RPMI7951 (cell line): ENCODE measurements around the gene SSBP2. TPM values are rescaled to one million over a fixed set of nuclear protein-coding genes. Genes with fewer than 3 reads are reported as not detected.
A peak's percentile ranks its signal among the peaks of the same experiment; 100 is the strongest.
"Not testable (repeated sequence)": the region's sequence is repeated elsewhere in the genome, so short reads cannot be mapped to it uniquely, and the experiment has no call there.

Experiments used
- DNase-seq: peaks from one replicate; pipeline ENCODE4 v3.0.0-alpha.2; 2012; ENCODE audit warnings: low read depth
- total RNA-seq: library from RNA; depleted of rRNA; stranded (reverse); fragments of >200 nt; shearing (Covaris generic); gene quantifications from 2 replicates; pipeline ENCODE4 v1.2.3, GENCODE V29; 2014

SSBP2 gene
- total RNA-seq, 1 experiment from 2014 or later, result 27.6 TPM

DNA sequence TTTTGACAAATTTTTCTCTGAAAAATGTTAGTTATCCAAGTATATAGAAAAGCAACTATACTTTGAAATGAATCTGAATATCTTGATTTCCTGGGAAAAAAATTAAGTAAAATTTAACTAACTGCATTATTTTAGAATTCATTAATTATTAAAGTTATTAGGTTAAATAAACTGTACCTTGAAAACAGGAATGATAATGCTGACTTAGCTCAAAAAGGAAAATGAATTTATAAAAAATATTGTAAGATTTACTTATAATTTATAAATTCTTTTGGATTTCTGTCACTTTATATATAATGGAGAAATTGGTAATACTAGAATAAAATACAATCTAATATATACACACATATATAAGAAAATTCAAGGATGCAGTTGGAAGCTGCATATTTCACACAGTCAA lies 320.9 kb downstream of the SSBP2 start:
- DNase-seq, result no peak

DNA sequence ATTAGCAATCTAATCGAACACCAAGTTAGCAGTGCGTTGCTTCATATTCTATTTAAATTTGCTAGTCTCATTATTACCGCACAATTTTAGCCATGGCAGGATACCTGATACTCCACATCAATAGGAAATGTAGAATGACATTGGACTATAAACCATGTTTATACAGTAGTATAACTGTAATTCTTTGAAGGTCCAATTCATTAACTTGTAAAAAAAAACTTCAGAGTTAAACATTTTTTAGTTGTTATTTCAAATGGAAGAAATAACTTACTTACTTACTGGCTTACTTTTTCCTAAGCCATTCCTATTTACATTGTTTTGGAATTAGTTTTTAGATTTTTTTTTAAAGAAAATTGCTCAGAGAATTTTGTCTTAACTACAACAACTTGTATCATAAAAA lies 321.5 kb downstream of the SSBP2 start:
- DNase-seq, result no peak

DNA sequence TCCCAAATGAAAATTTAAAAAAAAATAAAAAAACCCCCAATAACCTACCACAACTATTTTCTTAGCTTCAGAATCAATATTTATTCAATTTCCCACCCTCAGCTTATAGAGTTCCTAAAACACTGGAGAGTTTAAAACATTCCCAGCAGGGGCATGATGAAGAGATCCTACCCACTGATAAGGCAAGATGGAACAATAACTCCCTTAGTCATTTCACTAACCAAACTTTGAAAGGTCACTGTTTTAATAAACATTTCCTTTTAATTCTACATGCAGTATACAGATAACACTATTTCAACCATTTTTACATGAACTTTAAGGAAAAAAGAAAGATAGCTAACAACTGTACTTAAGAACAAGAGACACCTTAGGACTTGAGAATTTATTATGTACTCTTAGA lies 322.0 kb downstream of the SSBP2 start:
- peak; percentile 30 for DNase-seq

DNA sequence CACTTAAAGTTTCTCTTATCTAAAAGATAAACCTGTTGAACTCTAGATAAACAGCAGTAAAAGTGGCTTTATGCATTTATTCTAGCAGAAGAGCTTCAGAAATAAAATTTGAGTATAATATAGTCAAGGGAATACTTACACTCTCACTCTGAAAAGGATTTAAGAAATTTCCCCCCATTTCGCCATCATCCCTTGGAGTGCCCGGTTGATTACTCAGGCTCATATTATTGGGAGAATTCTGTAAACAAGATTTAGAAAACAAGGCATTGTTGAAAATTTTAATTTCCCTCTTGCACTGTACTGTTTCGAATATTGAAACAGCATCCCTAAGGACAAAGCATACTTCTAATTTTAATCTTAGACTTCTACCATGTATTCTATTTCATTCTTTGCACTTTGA lies 322.5 kb downstream of the SSBP2 start:
- DNase-seq, result no peak

DNA sequence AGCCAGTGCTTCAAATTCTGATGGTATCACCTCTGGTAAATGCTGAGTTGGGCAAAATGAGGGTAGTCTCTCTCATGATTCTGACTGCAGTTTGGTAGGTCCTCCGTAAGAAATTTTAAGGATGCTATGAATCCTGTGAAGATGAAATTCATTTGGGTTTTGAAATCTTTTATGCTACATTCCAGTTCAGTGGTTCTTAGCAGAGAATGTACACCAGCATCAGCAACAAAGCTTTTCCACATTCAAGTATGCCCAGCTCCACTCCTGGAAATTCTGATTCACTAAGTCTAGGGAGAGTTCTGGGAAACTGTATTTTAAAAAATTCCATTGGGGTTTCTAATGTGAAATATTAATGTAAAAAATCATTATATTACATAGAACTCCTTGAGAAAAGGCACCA lies 323.3 kb downstream of the SSBP2 start:
- DNase-seq, result no peak

DNA sequence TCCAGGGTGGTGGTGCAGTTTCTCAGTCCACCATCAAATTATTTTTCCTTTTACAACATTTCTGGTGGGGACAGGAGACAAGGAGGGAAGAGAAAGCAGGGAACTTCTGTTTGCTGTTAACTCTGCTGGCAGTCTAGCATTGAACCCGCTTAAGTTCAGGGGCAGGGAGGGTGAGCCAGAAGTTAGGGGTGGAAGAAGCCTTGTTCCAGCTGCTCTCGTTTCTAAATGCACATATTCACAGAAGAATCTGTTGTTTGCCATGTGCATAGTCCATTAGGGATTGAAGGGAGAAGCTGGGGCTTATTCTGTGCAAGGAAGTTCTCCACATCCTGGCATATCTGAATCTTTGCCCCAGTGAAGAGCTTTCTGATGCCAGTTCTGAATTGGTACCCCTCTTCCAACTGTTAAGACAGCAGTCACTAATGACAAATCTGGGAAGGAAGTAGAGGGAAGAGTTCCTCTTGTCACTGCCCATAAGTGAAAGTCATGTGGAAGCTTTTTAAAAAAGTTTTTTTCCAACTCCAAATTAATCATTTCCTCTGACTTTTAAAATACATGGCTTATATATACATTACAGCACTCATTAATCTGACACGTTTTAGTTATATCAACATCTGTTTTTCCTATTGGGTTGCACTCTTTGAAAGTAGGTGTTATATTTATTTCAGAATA lies 324.4 kb downstream of the SSBP2 start:
- DNase-seq, result no peak

DNA sequence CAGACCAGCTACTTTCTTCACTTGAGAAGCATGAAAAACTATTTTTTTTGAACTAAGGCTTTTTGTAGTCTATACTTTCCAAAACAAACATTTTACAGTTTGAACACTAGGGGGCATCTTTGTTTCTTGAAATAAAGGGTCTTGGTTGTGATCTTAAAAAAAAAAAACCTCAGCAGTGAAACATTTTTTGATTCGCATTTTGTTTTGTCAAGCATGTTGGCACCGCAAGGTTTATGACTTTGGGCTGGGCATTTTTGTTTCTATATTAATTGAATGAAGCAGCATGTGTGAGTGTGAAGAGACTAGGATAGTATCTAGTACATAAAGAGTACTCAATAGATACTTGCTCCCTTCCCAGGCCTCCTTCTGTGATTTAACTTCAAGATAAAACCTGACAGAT lies 325.3 kb downstream of the SSBP2 start:
- DNase-seq, result peak; percentile 41

DNA sequence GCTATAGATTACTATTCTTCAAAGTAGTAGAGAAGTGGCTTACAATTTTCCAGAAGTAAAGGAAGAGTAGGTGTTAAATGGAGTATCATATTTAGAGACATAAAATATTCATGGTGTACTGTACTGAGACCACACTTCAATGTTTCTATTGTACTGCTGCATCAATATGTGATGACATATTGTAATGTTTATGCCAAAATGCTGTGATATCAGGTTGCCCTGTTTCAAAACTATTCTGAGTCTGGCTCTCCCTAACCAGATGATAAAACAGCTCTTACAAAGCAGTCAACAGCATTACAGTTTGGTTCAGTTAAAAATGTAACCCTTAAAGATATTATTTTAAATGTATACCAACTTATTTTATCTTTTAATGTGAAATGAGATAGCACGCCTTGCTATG lies 326.2 kb downstream of the SSBP2 start:
- DNase-seq, result no peak

DNA sequence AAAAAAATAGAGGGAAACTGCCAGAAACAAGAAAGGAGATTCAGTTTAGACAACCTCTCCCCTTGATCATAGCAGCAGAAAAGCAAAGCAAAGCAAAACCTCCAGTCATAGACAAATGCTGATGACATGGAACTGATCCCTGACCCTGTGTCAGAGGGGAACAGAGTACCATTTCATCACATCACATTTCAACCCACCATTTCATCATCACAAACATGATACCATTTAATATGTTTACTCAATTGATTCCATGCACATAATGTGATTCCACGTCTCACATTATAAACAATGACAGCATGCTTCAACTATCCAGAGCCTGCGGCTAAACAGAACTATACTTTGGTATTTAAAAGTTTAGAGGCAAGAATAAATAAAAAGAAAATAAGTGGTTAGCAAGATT lies 328.2 kb downstream of the SSBP2 start:
- peak; percentile 73 for DNase-seq

DNA sequence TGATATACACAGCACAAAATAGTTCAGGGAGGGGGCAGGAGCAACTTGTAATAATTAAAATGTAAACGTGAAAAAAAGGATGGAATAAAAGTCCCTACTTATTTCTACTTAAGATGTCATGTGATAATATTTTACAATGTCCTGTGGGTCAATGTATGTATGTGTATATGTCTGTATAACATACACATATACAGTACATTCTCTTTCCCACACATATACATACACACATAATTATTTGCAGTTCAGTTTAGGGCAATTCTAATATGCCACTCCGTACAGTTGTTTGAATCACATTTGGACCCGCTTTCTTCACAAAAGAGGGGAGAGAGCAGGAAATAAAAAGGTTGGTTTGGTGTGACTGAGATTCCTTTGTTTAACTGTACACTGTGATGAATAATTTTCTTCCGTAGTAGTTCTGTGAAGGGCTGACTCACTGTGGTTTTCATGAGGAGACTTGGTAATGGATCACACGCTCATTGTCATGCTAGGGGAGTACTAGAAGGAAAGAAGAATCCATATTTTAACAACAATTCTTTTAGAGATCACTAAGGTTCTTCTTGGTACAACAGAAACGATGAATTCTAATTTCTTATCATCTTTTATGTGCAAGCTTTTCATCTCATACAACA lies 330.7 kb downstream of the SSBP2 start:
- peak; percentile 89 for DNase-seq

DNA sequence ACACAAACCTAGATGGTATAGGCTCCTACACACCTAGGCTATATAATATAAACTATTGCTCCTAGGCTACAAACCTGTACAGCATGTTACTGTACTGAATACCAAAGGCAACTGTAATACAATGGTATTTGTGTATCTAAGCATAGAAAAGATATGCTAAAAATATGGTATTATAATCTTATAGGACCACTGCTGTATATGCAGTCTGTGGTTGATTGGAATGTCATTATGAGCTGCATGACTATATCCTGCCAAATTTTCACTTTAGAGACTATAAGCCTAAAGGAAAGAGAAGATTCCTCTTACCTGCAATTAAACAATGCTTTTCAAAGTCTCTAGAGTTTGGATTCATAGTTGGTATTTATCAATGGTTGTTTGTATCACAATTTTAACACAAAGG lies 332.3 kb downstream of the SSBP2 start:
- no peak for DNase-seq

DNA sequence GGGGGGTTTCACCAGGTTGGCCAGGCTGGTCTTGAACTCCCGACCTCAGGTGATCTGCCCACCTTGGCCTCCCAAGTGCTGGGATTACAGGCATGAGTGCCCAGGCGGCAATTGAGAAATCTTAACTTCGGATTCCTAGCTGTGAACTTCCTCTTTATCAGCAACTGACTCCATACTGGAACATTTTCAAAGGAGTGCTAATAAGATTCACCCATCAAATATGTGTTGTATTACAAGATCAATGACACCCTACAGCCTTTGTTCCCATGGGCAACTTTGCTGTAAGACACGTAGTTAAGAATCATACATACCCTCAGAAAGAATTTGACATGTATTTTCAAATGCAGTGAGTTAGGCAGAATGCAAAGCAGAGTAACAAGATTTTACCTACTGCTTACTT lies 333.8 kb downstream of the SSBP2 start:
- DNase-seq, result no peak

DNA sequence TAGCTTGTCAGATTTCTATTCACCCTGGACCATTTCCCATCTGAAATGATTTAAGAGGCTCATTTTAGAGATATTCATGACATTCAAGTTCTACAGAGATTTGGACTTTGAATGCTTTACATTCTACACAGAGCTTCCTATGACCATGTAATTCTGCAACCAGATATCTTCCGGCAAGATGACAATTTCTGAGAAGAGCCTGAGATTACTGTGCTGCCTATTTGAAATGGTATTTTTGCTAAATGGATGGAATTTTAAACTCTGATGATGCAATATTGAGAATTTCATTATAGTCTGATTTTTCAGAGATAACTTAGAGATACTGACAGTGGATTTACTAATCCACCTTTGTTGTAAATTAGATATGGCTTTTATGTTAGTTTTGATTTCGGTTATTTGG lies 341.0 kb downstream of the SSBP2 start:
- DNase-seq, result no peak

DNA sequence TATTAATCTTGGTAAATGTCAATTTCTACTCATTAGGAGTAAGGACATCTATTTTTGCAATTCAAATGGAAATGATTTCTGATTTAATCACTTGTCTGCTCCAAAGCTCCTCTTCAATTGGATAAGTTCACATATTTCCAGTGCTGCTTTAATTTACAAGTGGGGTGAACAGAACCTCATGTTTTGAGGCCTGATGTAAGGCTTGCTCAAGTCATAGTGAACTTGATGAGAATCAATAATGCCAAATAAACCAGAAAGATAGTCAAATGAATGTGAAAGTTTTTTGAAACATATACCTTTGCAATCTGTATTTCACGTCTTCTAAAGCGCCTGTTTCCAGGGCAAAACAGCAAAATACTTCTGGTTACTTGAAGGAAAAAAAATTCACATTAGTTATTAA lies 341.5 kb downstream of the SSBP2 start:
- DNase-seq, result no peak

DNA sequence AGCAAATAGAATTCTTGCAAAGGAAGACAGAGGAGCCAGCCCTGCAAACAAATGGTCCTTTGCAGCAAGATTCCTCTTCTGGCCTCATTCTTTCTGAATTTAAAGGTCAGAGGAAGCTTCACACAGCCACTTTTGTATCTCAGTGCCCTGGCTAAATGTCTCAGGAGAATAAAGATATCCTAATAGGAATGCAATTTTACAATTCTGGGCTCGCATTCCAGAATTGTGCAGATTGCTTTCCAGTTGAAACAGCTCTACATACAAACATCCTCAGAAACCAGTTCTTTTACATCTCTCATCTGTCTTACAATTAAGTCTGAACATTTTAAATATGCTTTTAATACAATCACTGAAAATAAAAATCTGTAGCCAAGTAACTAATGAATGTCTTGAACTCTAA lies 342.4 kb downstream of the SSBP2 start:
- DNase-seq, result no peak

DNA sequence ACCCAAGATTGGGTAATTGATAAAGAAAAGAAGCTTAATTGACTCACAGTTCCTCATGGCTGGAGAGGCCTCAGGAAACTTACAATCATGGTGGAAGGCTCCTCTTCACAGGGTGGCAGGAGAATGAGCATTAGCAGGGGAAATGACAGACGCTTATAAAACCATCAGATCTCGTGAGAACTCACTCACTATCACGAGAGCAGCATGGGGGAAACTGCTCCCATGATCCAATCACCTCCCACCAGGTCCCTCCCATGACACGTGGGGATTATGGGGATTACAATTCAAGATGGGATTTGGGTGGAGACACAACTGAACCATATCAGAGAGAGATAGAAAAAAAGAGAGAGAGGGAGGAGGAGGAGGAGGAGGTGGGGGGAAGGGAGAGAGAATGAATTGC lies 343.1 kb downstream of the SSBP2 start:
- DNase-seq, result not testable (repeated sequence)

DNA sequence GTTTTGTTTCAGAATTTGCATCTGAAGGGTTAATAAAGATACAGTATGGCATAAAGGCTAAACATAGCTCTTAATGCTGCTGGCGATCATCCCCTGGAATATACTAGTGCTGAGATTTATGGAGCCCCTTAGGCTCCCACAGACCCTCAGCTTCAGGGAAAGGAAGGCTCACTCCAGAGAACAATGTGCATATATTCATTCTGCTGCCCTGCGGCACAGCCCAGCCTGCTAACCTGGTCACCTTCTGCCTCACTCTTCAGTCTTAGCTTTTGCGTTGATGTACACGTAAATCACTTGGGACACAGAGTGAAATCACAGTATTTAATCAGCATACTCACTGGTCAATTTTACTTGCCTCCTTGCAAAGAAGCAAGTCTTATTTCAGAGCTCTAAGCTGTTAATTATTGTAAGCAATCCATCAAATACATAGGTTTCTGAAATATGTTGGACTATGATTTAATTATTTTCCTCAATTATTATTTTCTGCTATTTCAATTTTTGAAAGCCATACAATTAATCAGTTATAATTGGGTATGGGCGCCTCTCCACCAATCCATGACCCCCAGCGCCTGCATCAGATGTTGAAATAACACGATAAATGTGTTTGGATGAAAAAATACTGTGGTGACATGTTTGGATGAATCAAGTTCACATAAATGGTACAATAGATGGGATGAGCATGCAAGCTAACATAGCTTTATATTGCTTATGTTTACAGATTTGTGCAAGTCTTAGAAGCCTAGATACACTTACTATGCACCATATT lies 345.6 kb downstream of the SSBP2 start:
- no peak for DNase-seq

DNA sequence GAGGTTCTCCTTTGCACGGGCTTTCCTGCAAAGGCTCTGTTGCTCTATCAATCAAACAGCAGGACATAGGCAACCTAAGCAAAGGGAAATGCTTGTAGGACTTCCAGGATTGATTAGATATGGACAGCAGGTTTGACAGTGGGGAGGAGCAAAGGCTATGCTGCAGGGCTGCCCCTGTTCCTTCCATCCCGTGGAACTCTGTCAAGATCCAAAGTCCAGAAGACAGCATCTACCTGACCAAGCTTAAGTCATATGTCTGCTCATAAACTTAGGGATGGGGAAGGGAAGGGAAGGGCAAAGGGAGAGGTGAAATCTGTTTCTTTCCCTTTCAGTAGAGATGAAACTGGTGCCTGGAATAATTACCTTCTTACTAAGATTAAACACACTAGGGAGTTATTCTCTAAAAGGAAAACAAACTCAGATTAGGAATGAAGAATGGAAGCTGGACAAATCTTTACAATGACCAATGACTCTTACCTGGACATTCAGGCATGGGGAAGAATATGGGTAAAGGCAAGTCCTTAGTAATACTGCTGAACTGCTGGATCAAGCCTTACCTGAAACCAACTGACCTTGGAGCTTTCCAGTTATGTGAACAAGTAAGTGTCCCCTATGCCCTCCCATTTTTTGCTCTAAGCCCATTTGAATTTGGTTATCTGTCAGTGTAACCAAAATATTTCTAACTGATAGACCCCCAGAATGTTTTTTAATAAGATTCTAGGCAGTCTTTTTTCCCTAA lies 348.5 kb downstream of the SSBP2 start:
- no peak for DNase-seq

DNA sequence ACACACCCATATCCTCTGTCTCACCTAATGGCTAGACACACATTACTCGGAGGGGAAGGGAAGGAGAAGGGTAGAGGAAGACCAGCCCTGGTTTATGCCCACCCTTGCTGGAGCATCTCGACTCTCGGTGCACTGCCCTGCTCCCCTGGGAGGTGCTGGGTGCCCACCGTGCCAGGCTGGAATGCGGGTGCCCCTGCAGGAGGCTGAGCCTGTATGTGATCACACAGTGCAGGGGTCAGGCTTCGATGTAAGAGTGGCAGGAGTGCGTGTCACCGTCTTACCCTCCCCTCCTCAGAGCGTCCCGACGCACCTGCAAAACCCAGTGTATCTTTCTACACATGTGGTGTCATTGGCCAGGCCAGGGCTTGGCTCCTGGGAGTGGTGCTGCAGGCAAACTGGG lies 349.6 kb downstream of the SSBP2 start:
- DNase-seq, result no peak

DNA sequence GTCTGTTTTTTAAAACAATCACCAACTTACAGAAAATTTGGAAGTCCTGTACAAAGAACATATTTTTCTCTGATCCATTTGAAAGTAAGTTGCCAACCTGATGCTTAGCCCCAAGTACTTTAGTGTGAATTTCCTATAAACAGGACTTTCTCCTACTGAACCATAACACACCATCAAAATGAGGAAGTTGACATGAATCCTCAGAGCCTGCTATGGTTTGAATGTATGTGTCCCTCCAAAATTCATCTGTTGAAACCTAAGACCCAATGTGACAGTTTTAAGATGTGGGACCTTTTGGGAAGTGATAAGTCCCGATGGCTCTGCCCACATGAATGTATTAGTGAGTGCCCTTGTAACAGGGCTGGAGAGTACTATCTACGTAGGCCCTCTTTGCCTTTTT lies 350.5 kb downstream of the SSBP2 start:
- no peak for DNase-seq

DNA sequence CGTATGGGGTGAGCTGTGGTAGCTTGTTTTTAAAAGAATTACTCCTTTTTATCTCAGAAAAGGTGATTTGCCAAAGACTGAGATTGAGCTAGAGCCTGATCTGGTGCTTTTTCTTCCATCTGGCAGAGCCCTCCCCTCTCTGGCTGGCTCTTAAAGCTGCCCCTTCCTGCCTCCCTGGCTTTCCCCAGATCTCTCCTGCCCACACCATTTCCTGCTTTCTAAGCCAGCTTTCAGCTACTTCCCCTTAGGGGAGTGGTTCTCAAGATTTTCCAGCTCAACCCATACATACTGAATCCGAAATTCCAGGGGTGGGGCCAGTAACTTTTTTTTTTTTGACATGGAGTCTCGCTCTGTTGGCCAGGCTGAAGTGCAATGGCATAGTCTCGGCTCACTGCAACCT lies 352.2 kb downstream of the SSBP2 start:
- DNase-seq, result no peak

DNA sequence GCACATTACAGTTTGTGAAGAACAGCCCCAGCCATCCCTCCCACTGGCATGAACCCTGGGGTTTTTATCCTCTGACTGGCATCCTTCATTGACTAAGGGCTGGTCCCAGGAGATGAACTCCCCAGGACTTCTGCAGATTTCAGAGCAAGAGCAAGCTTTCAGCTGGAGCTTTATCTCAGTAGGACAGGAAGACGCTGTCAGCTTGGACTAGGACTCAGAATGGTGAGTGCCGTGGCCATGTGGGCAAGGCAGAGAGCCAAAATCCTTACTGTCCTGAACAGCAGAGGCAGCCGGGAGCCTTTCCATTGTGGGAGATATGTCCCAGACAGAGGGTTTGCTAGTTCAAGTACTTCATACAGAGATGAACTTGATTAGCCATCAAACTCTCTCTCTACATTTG lies 353.7 kb downstream of the SSBP2 start:
- DNase-seq, result peak; percentile 39

DNA sequence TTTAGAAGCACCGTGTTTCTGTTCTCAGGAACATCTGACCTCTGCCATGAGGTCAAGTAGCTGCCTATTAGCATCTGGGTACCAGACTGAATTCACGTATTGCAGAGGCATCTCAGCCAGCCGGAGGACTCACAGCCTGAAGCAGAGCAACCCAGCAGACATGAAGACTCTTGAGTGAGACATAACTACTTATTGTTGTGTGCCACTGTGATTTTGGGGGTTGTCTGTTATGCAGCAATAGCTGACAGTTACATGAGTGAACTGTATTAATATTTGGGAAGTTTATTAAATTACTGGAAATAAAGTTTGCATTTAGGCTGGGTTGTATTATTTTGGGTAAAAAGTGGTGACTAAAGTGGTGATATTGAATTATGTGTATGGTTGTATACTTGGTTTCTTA lies 355.6 kb downstream of the SSBP2 start:
- DNase-seq, result no peak
